Activated CD8-positive, alpha-beta memory T cell treated with anti-CD3 and anti-CD28 coated beads for 48 hours (primary cell): ENCODE data around the gene RAB31.

Experiments
- DNase-seq, 3 experiments: peaks; one replicate each; pipeline ENCODE4 v3.0.0-alpha.2; 2020; ENCODE audit warnings: low read depth in 2 of 3, low spot score in 2 of 3

The RAB31 gene

GRCh38 chr18:9737006-9737405, 28.9 kb downstream of the RAB31 start:
- DNase-seq = no peak

- no peak for DNase-seq
Observed at GRCh38 chr18:9737472-9738121, 29.5 kb downstream of the RAB31 start.

- DNase-seq = no peak
Observed at GRCh38 chr18:9738266-9738969, 30.3 kb downstream of the RAB31 start.

GRCh38 chr18:9739516-9739915, 31.4 kb downstream of the RAB31 start:
- DNase-seq = no peak

- no peak for DNase-seq
Observed at GRCh38 chr18:9740071-9740470, 32.0 kb downstream of the RAB31 start.

- DNase-seq = no peak
Observed at GRCh38 chr18:9741406-9741792, 33.3 kb downstream of the RAB31 start.

- DNase-seq = no peak
Observed at GRCh38 chr18:9741793-9742523, 33.9 kb downstream of the RAB31 start.

- no peak for DNase-seq
Observed at GRCh38 chr18:9742524-9743131, 34.5 kb downstream of the RAB31 start.

- no peak for DNase-seq
Observed at GRCh38 chr18:9743200-9744016, 35.3 kb downstream of the RAB31 start.

GRCh38 chr18:9746958-9747357, 38.9 kb downstream of the RAB31 start:
- no peak for DNase-seq

- no peak for DNase-seq
Observed at GRCh38 chr18:9749611-9750010, 41.5 kb downstream of the RAB31 start.

- DNase-seq = no peak
Observed at GRCh38 chr18:9750112-9750511, 42.0 kb downstream of the RAB31 start.

GRCh38 chr18:9750606-9751304, 42.7 kb downstream of the RAB31 start:
- DNase-seq = no peak

- no peak for DNase-seq
Observed at GRCh38 chr18:9751371-9752031, 43.4 kb downstream of the RAB31 start.

GRCh38 chr18:9753846-9754245, 45.7 kb downstream of the RAB31 start:
- no peak for DNase-seq

GRCh38 chr18:9755110-9755509, 47.0 kb downstream of the RAB31 start:
- no peak for DNase-seq

GRCh38 chr18:9755615-9756014, 47.5 kb downstream of the RAB31 start:
- no peak for DNase-seq

- no peak for DNase-seq
Observed at GRCh38 chr18:9756271-9756932, 48.3 kb downstream of the RAB31 start.

GRCh38 chr18:9756933-9757470, 48.9 kb downstream of the RAB31 start:
- DNase-seq = no peak
